LNCAP (cell line): ENCODE results near the gene PCNX1.

Source experiments
- TF ChIP-seq, protein P1 (sequence below): fragments of 450-650 bp; IDR thresholded peaks from 2 replicates; pipeline ENCODE4 v1.5.1; 2017; ENCODE audit warnings: mild to moderate bottlenecking

The PCNX1 gene

GRCh38 chr14:71137536-71138447 lies 230.5 kb downstream of the PCNX1 start:
- TF ChIP-seq, protein P1, sequence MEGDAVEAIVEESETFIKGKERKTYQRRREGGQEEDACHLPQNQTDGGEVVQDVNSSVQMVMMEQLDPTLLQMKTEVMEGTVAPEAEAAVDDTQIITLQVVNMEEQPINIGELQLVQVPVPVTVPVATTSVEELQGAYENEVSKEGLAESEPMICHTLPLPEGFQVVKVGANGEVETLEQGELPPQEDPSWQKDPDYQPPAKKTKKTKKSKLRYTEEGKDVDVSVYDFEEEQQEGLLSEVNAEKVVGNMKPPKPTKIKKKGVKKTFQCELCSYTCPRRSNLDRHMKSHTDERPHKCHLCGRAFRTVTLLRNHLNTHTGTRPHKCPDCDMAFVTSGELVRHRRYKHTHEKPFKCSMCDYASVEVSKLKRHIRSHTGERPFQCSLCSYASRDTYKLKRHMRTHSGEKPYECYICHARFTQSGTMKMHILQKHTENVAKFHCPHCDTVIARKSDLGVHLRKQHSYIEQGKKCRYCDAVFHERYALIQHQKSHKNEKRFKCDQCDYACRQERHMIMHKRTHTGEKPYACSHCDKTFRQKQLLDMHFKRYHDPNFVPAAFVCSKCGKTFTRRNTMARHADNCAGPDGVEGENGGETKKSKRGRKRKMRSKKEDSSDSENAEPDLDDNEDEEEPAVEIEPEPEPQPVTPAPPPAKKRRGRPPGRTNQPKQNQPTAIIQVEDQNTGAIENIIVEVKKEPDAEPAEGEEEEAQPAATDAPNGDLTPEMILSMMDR: no peak

DNA sequence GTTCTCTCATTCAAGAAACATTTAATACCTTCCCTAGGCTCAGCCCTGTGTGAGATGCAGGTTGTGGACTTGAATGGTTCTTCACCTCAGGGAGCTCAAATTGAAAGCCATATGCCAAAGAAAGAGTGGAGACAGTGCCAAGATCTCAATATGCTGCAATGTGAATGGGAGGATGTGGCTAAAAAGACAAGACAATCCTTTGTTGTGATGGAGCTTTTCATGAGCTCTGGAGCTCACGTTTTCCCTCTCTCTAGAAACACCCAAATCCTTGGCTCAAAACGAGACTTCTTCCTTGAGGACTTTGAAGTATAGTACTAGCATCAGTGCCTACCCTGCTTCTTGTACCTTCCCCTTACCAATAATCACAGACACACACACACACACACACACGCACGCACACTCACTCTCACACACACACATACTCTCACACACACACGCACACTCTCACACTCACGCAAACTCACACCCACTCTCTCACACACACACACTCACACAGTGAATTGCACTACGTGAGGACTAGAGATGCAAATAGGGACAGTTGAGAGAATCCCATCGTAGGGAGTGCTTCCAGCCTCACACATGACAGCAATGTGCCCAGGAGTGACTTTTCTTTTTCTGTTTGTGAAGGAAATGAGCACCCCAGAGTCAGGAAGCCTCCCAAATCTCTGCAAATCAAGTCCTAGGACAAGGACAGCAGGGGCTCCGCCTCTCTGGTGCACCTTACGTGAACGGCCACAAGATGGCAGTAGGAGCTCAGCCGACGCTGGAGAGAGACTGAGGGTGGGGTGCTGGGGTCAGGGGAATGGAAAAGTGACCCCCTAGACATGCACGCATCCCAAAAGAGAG lies 231.4 kb downstream of the PCNX1 start:
- TF ChIP-seq, protein P1: peak; percentile 92

GRCh38 chr14:71139294-71139946 lies 232.2 kb downstream of the PCNX1 start:
- TF ChIP-seq, protein P1: peak; percentile 38; the same call in 1 of the 2 replicates

- TF ChIP-seq, protein P1: no peak
Measured at GRCh38 chr14:71140157-71140556, 232.9 kb downstream of the PCNX1 start.

DNA sequence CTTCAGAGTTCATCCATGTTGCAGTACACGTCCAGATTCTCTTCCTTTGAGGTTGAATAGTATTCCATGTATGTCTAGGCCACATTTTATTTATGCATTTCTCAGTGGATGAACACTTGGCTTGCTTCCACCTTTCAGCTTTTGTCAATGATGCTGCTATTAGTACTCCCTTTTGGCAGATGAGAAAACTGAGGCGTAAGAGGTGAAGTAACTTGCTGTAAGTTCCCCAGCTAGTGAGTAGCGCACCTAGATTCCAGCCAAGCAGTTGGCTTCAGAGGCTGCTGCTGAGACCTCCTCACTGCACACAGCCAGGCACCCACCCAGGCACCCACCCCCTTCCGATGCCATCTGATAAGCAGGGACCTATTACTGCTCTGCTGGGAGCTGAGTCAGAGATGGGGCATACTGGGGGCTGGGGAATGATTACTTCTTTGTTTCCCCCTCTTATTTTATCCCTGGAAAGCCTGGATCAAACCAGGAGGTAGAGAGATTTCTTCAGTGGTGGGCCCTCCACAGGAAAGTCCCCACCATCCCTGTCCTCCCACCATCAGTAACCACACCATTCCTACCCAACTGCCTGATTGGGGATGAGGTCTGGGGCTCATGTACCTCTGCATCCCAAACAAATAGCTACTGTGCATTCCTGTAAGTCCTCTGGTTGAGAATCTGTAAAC lies 234.6 kb downstream of the PCNX1 start:
- TF ChIP-seq, protein P1: no peak

DNA sequence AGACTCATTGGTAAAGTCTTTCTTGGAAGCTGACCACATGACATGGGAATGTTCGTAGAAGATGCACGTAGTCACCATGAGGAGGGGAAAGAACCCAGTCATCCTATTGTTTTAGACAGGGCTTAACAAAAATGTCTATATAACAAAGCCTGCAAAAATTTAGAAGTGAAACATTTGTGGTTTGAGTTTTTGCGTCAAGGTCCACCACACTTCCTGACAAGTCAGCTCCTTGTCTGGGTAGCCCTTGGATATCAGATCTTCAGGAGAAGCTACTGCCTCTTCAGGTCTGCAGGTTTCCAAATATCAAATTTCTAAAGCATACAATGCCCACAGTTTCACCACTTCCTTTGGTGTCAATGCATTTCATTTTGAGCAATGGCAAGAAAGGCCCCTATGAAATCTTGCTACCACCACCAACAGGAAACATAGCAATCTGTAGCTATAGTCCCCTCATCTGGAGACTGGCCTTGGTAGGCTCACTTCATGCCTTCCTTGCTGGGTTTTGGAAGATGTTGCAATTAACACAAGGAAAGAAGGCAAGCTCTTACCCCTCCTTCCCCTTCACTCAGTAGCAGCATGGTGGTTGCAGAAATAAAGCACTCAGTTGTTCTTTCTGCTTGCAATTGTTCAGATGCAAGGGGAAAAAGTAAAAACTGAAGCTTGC lies 235.2 kb downstream of the PCNX1 start:
- TF ChIP-seq, protein P1: no peak
